ENCODE data around the gene RBFOX1. TPM values are rescaled to one million over a fixed set of nuclear protein-coding genes. Genes with fewer than 3 reads are reported as not detected.

Gene RBFOX1
- total RNA-seq, 4 donors from 2014 or later, result 0.29 to 0.30 TPM; not detected in 2

DNA sequence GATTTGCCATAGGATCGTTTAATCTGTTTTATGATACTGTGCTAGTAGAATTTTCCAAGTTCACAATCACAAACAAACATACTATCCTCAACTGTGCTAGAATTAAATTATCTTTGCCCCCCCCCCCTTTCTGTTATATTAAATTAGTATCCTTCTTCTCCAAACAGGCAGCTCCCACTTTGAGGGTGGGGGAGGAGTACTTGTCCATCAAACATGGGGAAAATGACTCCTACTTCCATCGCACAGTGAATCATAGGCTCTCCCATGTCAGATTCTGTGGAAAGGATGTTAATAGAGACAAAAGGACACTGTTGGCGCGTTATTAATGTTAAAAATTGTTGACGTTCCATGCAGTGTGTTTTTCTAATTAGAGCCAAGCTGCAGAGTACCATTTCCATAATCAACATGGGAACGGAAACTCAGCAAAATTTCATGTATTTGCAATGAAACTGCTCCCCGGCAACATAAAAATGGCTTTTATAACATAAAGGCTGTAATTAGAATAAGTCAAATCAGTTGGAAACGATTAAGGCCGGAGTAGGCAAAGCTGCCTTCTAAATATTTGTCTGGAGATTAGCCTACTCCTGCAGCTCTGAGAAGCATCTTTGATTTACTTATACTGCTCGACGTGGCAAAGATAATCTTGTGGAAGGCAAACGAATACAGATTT lies 104.6 kb downstream of the RBFOX1 start:
- no peak for DNase-seq (ENCODE audit: low spot score in 2 of 2)
- intact Hi-C loops (cut with DNase I; ENCODE audit: low total_unique reads), result no loop called here
- WGBS, 2 donors, result 73 to 76% methylated on average over 12 of the region's 12 CpGs
- no peak overlapping the region for H3K4me3 ChIP-seq (ENCODE audit: low read depth, poor library complexity, severe bottlenecking)
- TF ChIP-seq, protein P1, sequence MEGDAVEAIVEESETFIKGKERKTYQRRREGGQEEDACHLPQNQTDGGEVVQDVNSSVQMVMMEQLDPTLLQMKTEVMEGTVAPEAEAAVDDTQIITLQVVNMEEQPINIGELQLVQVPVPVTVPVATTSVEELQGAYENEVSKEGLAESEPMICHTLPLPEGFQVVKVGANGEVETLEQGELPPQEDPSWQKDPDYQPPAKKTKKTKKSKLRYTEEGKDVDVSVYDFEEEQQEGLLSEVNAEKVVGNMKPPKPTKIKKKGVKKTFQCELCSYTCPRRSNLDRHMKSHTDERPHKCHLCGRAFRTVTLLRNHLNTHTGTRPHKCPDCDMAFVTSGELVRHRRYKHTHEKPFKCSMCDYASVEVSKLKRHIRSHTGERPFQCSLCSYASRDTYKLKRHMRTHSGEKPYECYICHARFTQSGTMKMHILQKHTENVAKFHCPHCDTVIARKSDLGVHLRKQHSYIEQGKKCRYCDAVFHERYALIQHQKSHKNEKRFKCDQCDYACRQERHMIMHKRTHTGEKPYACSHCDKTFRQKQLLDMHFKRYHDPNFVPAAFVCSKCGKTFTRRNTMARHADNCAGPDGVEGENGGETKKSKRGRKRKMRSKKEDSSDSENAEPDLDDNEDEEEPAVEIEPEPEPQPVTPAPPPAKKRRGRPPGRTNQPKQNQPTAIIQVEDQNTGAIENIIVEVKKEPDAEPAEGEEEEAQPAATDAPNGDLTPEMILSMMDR (IDR thresholded peaks at IDR 0.05), result no peak
- no peak for TF ChIP-seq POLR2A (IDR thresholded peaks at IDR 0.05)

DNA sequence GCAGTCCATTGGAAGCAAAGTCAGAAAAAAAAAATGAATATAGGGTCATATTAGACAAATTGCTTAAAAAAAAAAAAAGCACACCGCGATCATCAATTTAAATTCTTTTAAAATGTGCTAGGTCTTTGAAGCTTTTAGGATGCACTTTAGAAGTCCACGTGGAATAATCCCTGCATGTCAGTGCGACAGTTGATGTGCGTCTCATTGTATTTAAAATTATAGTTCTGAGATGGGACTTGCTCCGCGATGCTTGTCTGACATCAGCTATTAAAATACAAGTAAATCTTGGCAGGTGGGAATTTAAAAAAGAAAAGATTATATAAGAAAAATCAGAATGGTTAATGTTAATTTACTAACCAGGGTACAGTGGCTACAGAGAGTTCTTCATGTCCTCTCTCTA lies 105.2 kb downstream of the RBFOX1 start:
- TF ChIP-seq, protein P1 (IDR thresholded peaks at IDR 0.05), result no peak
- TF ChIP-seq POLR2A (IDR thresholded peaks at IDR 0.05), result no peak
- WGBS, 2 donors, result 87 to 91% methylated on average over 7 of the region's 7 CpGs
- intact Hi-C loops (cut with DNase I; ENCODE audit: low total_unique reads), result no loop called here
- H3K4me3 ChIP-seq (ENCODE audit: low read depth, poor library complexity, severe bottlenecking), result no peak overlapping the region
- no peak for DNase-seq (ENCODE audit: low spot score in 2 of 2)

DNA sequence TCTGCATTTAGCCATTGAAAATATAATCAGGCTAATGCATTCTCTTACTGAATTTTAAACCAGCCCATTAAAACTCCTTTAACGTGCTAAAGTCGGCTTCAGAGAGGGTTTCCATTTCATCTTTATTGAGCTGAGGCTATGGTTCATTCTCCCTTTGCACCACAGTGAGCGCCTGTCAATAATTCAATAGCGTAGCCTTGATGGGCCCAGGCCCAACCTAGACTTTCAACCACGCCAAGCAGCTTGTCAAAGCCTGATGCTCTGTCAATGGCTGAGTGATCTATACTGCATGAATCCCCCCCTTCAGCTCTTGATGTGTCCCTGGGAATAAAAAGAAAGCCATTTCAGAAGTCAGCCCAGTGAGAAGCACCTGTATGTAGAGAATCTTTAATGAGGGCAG lies 106.0 kb downstream of the RBFOX1 start:
- intact Hi-C loops (cut with DNase I; ENCODE audit: low total_unique reads), result no loop called here
- no peak for DNase-seq (ENCODE audit: low spot score in 2 of 2)
- no peak for TF ChIP-seq POLR2A (IDR thresholded peaks at IDR 0.05)
- TF ChIP-seq, protein P1 (IDR thresholded peaks at IDR 0.05), result no peak
- no peak overlapping the region for H3K4me3 ChIP-seq (ENCODE audit: low read depth, poor library complexity, severe bottlenecking)
- 85 to 86% methylated on average over 5 of the region's 5 CpGs for WGBS, 2 donors

DNA sequence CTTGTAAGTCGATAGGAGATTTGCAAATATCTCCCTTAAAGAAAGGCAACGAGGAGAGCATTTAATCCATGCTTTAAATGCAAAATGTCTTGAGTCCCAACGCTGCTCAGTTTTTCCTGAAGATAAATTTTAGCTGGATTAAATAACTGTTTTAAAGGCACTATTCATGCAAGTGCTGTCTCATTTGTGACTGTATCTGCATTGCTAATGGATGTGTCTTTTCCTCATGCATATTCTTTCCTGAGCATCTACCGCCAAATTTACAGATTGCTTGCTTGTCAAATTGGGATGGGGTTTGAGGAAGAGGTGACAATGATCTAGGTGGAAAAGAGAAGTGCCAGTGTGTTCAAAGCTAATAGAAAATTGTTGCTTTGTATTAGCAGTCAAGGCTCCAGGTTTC lies 106.9 kb downstream of the RBFOX1 start:
- WGBS, 2 donors, result 75 to 81% methylated on average over 4 of the region's 4 CpGs
- no peak overlapping the region for H3K4me3 ChIP-seq (ENCODE audit: low read depth, poor library complexity, severe bottlenecking)
- intact Hi-C loops (cut with DNase I; ENCODE audit: low total_unique reads), result no loop called here
- DNase-seq (ENCODE audit: low spot score in 2 of 2), result no peak
- TF ChIP-seq POLR2A (IDR thresholded peaks at IDR 0.05), result no peak
- TF ChIP-seq, protein P1 (IDR thresholded peaks at IDR 0.05), result no peak

DNA sequence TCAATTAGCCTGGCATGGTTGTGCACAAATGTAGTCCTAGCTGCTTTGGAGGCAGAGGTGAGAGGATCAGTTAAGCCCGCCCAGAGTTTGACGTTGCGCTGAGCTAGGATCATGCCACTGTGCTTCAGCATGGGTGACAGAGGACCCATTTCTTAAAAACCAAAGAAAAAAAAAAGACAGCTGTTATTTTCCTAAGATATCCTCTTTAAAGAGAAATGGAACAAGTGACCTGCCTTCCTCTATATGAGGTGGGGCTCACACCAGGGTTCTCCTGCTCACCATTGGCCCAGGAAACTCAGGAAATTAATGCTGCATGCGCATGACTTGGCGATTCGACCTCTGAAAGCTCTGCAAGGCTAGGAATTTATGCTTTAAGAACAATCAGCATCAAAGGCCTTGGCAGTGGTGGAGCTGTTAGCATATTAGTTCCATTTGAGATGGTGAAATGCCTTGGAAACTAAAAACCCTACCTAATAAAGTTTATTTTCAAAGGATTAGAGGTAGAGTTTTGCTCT lies 108.3 kb downstream of the RBFOX1 start:
- no peak for TF ChIP-seq POLR2A (IDR thresholded peaks at IDR 0.05)
- TF ChIP-seq, protein P1 (IDR thresholded peaks at IDR 0.05), result no peak
- WGBS, 2 donors, result 70 to 71% methylated on average over 6 of the region's 6 CpGs
- intact Hi-C loops (cut with DNase I; ENCODE audit: low total_unique reads), result no loop called here
- DNase-seq (ENCODE audit: low spot score in 2 of 2), result no peak
- no peak overlapping the region for H3K4me3 ChIP-seq (ENCODE audit: low read depth, poor library complexity, severe bottlenecking)

DNA sequence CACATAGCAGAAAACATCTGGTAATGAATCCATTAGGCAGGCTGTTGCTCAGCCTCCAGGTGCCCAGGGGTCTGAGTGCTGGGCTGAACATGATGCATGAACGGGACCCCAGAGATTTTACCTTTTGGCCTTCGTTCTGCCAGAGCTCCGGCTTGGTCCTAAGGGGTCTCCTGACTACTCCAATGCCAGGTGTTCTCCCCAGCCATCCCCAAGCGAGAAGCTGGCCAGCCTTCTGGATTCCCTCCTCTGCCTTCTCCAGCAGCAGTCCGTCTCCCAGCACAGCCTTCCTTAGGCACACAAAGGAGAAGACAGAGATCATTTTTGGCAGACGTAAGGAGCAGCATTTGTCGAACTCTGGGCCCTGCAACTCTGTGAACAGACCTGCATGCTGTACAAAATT lies 109.4 kb downstream of the RBFOX1 start:
- intact Hi-C loops (cut with DNase I; ENCODE audit: low total_unique reads), result no loop called here
- TF ChIP-seq, protein P1 (IDR thresholded peaks at IDR 0.05), result no peak
- no peak for TF ChIP-seq POLR2A (IDR thresholded peaks at IDR 0.05)
- peak in 1 of 2 donors; percentile 56 for DNase-seq (ENCODE audit: low spot score in 2 of 2)
- WGBS, 2 donors, result 72 to 93% methylated on average over 7 of the region's 7 CpGs
- no peak overlapping the region for H3K4me3 ChIP-seq (ENCODE audit: low read depth, poor library complexity, severe bottlenecking)

Measured in lower leg skin (tissue), 4 donors.